GM04503 (cell line): ENCODE results near the gene UBXN7.
"Not testable (repeated sequence)": the region's sequence is repeated elsewhere in the genome, so short reads cannot be mapped to it uniquely, and the experiment has no call there.

Source experiments
- DNase-seq: peaks from one replicate; pipeline ENCODE4 v3.0.0-alpha.2; 2012; ENCODE audit warnings: low read depth

Gene UBXN7

DNA sequence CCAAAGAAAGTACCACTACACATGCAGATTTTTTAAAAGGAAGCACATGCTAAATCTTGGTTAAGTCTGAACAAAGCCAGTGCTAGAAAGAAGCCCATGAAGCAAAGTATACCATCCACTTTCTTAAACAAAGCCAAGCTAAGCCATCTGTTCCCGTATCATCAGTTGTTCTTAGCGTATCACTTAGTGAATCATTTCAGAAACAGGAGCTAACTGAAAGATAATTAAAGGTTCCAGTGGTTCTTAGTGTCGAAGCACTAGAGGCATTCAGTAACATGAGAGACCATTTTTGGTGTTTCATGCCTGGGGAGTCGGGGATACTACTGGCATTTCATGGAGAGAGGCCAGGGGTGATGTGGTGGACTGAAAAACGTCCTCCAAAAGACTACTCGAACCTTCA lies 12.8 kb downstream of the UBXN7 start:
- DNase-seq = no peak

DNA sequence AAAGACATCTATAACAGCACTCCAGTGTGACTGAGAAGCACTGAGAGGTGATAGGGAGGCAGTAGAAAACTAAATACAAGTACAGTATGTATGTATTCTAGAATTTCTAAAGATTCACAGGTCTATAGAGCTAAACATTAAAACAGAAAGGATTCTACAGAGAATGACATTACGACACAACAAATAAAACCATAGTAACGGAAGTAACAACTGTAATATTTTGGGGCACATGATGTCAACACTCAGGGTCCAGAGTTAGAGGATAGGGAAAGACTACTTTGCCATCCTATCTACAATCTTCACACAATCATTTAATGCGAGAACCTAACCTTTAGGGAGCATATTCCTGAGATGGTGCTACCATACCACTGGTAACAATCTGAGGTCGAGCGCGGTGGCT lies 13.6 kb downstream of the UBXN7 start:
- no peak for DNase-seq

DNA sequence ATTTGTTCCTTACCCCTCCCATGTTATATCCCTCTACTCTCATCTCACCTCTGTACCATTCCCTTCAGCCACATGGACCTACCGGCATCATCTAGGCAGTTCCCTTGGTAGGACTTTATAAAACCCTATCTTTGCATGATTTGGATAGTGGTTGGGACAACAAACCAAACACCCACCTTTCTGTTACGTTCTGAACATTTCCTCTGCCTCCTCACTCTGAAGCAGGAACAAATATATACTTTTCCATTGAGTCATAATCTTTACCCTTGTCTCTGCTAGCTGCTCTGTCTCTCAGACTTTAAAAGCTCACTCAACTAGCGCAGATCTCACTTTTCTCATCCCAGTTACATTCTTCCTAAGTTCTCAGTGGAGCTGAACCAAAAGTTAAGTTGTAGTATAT lies 17.8 kb downstream of the UBXN7 start:
- no peak for DNase-seq

DNA sequence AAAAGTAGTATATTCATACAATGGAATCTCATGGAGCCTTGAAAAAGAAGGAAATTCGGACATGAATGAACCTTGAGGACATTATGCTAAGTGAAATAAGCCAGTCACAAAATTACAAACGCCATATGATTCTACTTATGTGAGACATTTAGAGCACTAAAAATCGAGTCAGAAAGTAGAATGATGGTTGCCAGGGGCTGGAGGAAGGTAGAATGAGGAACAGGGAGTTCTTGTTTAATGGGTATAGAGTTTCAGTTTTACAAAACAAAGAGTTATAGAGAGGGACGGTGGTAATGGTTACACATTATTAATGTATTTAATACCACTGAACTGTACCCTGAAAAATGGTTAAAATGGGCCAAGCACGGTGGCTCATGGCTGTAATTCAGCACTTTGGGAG lies 19.5 kb downstream of the UBXN7 start:
- no peak for DNase-seq

DNA sequence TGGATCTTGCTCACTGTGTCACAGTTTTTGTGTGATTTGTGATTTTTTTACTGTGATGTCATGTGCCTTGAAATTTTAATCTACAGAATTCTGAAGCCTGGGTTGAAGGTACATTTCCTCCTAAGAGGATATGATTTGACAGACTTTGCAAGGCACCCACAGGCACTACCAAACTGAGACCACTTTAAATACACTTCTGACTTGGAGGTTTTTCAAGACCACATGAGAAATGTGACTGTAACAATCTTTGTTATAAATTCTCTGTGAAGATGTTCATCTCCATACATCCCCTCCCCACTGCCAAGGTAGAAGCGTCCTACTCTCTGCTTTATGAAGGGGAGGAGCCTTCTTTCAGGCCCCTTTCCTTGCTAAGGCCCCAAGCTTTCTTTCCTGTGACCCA lies 22.8 kb downstream of the UBXN7 start:
- DNase-seq = no peak

DNA sequence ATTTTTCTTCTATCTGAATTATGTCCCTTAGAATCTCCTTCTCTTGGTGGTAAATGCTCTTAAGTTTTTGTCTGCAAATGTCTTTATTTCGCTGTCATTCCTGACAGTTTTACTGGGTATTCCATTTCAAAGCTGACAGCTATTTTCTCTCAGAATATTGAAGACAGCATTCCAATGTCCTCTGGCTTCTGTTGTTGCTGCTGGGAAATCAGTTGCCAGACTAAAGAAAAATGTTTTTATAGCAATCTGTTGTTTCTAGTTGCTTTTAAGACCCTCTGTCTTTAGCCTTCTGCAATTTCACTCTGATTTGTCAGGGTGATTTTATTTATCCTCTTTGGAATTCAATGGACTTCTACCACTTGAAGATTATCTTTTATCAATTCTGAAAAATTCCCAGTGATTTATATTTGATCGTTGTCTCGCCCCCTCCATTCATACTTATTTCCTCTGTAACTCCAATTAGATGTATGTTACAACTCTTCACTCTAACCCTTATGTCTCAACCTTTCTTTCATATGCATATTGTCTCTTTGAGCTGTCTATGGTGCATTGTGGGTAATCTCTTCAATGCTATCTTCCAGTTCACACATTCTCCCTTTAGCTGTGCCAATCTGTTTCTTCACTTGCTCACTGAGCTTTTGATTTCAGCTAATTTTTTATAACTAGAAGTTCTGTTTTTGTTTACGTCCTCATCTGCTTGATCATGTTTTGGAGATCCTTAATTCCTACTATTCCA lies 23.5 kb downstream of the UBXN7 start:
- DNase-seq = no peak

DNA sequence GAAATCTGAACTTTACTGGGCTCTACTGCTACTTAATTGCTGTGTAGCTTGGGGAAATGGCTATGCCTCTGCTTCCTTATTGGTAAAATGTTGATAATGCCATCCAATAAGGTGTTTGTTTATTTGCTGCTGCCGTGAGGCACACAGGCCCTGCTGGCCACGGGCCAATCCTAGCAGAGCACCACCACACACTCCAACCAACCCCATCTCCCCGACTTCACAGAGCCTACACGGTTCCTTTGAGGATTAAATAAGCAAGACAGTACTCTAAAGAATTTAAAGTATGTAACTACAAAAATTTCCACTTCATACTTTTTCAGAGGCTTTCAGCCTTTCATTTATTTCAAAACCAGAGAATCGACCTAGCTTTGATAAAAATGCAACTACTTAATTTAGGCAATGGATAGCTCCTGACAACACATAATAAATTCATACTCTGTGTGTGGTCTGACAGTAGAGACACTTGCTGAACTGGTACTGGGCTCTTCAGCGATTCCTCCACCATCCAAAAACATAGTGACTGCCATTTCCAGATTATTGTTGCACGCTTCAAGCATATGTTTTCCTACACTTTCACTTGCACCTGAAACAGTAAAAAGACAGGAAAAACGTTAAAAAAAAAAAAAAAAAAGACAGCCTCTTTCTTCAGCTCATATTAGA lies 25.3 kb downstream of the UBXN7 start:
- DNase-seq = peak; percentile 61

DNA sequence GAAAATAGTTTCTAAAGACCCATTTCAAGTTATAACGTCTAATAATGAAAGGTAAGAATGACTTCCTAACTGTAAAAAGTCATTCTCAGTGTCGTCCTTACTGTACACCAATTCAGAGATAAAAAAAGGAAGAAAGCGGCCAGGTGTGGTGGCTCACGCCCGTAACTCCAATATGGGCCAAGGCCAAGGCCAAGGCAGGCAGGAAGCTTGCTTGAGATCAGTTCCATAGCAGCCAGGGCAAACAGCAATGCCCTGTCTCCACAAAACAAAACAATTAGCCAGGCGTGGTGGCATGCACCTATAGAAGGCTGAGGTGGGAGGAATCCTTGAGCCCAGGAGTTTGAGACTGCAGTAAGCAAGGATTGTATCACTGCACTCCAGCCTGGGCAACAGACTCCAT lies 31.9 kb downstream of the UBXN7 start:
- DNase-seq = no peak

DNA sequence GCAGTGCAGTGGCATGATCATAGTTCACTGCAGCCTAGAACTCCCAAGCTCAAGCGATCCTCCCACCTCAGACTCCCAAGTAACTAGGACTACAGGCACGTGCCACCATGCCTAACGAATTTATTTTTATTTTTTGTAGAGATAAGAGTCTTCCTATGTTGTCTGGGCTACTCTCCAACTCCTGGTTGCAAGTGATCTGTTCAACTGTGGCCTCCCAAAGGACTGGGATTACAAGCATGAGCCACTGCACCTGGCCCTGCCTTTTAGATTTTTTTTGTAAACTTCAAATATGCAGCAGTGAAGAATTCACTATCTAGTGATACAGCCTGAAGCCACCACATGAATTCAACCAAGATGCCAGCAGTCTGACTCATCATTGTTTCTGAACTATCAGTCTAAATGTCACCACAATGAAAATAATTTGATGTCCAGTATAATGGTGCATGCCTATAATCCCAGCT lies 32.7 kb downstream of the UBXN7 start:
- peak; percentile 12 for DNase-seq

DNA sequence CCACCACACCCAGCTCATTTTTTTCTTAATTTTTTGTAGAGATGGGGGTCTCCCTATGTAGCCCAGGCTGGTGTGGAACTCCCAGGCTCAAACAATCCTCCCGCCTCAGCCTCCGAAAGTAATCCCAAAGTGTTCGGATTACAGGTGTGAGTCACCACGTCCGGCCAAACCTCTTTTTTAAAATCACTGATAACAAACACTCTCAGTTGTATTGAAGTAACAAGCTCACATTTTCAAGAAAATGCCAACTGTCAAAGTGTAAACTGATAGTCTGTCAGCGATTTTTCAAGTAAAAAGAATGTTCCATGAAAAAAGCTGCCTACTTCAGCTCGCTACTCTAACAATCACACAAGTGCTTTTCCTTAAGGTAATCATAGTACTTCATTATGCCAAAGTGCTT lies 33.4 kb downstream of the UBXN7 start:
- no peak for DNase-seq

DNA sequence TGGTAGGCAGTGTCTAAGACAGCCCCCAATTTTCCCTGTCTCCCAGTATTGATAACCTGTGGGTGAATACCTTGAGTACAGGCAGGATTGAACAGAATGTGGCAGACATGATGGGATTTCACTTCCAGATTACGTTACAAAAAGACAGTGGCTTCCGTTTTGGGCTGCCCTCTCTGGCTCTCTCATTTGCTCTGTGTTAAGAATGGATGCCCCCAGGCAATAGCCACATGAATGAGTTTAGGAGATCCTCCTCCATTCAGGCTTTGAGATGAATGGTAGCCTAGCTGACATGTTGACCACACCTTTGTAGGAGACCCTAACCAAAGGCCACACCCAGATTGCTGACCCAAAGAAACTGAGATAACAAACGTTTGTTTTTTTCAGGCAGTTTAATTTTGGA lies 34.3 kb downstream of the UBXN7 start:
- no peak for DNase-seq

DNA sequence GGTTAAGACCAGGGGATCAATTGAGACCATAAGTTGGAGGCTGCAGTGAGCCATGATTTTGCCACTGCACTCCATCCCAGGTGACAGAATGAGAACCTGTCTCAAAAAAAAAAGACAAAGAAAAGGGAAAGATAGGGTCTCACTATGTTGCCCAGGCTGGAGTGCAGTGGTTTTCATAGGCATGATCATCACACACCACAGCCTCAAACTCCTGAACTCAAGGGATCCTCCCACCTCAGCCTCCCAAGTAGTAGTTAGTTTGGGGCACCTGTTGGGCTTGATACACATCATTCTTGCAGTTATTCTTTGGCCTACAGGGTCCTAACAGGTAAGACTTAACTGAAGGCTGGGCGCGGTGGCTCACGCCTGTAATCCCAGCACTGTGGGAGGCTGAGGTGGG lies 42.1 kb downstream of the UBXN7 start:
- no peak for DNase-seq

DNA sequence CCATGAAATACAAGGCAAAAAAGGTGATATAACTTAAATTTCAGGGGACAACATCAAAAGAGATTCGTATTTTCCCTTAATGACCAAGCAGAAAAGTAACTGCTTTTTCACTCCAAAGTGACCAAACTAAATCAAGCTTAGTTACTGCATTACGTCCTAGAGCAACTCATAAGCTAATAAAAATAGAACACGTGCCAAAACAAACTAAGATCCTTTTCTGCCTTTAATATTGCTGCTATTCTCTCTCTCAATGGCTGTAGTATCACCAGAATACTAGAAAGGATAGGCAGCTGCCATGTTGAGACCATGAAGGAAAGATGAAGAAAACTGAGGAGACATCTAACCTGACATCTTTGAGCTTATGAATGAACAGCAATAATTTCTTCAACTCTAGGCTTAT lies 43.3 kb downstream of the UBXN7 start:
- DNase-seq = no peak

DNA sequence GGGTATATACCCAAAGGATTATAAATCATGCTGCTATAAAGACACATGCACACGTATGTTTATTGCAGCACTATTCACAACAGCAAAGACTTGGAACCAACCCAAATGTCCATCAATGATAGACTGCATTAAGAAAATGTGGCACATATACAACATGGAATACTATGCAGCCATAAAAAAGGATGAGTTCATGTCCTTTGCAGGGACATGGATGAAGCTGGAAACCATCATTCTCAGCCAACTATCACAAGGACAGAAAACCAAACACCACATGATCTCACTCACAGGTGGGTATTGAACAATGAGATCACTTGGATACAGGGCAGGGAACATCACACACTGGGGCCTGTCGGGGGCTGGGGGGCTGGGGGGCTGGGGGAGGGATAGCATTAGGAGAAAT lies 44.3 kb downstream of the UBXN7 start:
- DNase-seq = not testable (repeated sequence)

DNA sequence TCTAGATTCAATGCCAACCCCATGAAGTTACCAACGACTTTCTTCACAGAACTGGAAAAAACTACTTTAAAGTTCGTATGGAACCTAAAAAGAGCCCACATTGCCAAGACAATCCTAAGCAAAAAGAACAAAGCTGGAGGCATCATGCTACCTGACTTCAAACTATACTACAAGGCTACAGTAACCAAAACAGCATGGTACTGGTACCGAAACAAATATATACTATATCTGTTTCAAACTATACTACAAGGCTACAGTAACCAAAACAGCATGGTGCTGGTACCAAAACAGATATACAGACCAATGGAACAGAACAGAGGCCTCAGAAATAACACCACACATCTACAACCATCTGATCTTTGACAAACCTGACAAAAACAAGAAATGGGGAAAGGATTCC lies 45.4 kb downstream of the UBXN7 start:
- DNase-seq = not testable (repeated sequence)

DNA sequence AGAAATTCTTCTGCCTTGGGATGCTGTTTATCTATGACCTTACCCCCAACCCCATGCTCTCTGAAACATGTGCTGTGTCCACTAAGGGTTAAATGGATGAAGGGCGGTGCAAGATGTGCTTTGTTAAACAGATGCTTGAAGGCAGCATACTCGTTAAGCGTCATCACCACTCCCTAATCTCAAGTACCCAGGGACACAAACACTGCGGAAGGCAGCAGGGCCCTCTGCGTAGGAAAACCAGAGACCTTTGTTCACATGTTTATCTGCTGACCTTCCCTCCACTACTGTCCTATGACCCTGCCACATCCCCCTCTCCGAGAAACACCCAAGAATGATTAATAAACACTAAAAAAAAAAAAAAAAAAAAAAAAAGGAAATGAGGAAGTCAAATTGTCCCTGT lies 46.2 kb downstream of the UBXN7 start:
- not testable (repeated sequence) for DNase-seq

DNA sequence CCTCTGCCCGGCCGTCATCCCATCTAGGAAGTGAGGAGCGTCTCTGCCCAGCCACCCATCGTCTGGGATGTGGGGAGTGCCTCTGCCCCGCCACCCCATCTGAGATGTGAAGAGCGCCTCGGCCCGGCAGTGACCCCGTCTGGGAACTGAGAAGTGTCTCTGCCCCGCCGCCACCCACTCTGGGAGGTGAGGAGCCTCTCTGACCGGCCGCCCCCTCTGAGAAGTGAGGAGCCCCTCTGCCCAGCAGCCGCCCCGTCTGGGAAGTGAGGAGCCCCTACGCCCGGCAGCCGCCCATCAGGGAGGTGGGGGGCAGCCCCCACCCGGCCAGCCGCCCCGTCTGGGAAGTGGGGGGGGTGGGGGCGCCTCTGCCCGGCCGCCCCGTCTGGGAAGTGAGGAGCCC lies 46.8 kb downstream of the UBXN7 start:
- DNase-seq = not testable (repeated sequence)

DNA sequence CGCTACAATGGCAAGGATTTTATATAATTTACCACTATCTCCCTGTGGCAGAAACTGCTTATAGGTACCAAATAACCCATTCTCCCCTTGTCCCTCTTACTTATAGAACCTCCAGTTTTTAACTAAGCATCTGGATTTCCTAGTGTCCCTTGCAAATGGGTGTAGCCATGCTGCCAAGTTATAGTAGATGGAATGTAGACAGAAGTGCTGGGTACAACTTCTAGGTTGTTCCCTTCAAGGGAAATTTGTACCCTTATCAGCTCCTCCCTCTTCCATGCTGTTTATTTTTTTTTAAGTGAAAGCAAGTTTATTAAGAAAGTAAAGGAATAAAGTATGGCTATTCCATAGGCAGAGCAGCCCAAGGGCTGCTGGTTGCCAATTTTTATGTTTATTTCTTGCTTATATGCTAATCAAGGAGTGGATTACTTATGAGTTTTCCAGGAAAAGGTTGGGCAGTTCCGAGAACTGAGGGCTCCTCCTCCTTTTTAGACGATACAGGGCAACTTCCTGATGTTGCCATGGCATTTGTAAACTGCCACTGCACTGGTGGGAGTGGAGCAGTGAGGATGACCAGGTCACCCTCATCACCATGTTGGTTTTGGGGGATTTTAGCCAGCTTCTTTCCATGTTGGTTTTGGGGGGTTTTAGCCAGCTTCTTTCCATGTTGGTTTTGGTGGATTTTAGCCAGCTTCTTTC lies 53.9 kb downstream of the UBXN7 start:
- no peak for DNase-seq

DNA sequence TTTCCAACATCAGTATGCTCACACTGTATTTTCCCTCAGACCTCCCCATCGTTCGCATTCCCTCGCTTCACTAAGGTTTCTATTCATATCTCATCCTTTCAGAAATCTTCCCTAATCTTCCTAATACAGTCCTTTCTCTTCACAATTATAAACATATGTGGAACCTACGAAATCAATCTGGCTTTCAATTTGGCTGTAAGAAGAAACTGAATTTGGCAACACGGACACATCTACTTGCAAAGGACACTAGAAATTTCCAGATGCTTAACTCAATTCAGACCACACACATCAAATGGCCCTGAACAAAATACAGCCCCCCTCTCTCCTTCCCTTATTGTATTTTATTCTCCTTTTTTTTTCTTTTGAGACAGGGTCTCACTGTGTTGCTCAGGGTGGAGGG lies 54.9 kb downstream of the UBXN7 start:
- DNase-seq = no peak

DNA sequence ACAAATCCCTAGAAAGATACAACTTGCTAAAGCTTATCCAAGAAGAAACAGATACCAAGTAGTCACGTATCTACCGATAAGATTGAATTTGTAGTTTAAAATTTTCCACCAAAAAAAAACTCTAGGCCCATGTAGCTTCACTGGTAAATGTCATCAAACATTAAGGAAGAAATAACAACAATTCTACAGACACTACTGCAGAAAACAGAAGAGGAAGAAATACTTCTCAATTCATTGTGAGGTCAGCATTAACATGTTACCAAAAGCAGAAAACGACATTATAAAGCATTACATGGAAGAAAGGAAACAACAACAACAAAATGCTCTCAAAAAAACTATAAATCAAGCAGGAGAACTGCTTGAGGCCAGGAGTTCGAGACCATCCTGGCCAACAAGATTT lies 66.5 kb downstream of the UBXN7 start:
- no peak for DNase-seq

DNA sequence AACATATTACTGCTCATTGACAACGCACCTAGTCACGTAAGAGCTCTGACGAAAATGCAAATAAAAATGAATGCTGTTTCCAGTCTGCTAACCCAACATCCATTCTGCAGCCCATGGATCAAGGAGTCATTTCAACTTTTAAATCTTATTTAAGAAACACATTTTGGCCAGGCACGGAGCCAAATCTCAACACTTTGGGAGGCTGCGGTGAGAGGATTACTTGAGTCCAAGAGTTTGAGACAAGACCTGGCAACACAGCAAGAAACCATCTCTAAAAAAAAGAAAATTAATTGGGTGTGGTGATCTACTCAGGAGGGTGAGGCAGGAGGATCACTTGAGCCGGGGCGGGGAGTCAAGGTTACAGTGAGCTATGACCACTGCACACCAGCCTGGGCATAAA lies 71.6 kb downstream of the UBXN7 start:
- DNase-seq = no peak

DNA sequence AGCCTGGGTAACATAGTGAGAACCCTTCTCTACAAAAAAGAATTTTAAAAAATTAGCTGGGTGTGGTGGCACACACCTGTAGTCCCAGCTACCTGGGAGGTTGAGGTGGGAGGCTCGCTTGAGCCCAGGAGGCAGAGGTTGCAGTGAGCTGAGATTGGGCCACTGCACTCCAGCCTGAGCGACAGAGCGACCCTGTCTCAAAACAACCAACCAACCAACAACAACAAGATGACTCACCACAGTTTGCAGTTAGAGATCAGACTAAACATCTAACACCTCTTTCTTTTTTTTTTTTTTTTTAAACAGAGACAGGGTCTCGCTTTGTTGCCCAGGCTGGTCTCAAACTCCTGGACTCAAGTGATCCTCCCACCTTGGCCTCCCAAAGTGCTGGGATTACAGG lies 73.7 kb downstream of the UBXN7 start:
- DNase-seq = not testable (repeated sequence)

DNA sequence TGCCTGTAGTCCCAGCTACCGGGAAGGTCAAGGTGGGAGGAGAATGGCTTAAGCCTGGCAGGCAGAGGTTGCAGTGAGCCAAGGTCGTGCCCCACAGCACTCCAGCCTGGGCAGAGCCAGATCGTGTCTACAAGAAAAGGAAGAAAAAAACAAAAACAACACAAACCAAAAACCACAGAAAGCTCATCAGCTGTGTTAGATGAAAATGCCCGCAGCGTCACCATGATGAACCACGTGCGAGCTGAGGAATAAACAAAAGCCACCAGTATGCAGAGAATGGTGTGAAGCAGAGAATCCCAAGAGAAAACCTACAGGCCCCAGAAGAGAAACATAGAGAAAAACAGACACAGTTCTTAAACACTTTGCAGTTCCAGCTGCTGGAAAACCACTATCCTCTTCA lies 74.3 kb downstream of the UBXN7 start:
- DNase-seq = no peak
